OCI-LY7 (cell line): Measurements from ENCODE around the gene SOBP. TPM values are rescaled to one million over a fixed set of nuclear protein-coding genes. Genes with fewer than 3 reads are reported as not detected.
"Not testable (repeated sequence)": the region's sequence is repeated elsewhere in the genome, so short reads cannot be mapped to it uniquely, and the experiment has no call there.

ENCODE experiments used
- BruUV-seq: library from RNA; stranded (reverse); fragments of 400-500 nt; replicated peaks from 2 replicates; lab custom pipeline; 2021; lab: Mats Ljungman, UMichigan
- CTCF ChIA-PET: fragments of 300-600 bp; sonication (Branson Sonifier 250); formaldehyde crosslinking; loops from one replicate; lab custom pipeline; 2022; ENCODE audit warnings: antibody characterized with exemption; ENCODE audit not compliant: unreplicated experiment; lab: Charles Lee
- POLR2A ChIA-PET: fragments of 300-600 bp; sonication (Branson Sonifier 250); formaldehyde crosslinking; loops from one replicate; lab custom pipeline; 2022; ENCODE audit warnings: antibody characterized with exemption; lab: Charles Lee
- DNase-seq: peaks from one replicate; pipeline ENCODE4 v3.0.0-alpha.2; 2015; ENCODE audit warnings: low spot score
- H2AFZ ChIP-seq: fragments of 200-600 bp; sonication (generic), shearing (Covaris generic); 2 replicates; pipeline ENCODE4 v1.6.1; 2014; ENCODE audit warnings: mild to moderate bottlenecking, antibody characterized with exemption, low read length, moderate library complexity
- H3K27ac ChIP-seq: fragments of 200-600 bp; sonication (generic); 2 replicates; pipeline ENCODE4 v1.5.1; 2014; ENCODE audit warnings: mixed run types, low read depth, mild to moderate bottlenecking, moderate library complexity, low read length, inconsistent platforms; ENCODE audit not compliant: poor library complexity, severe bottlenecking
- H3K36me3 ChIP-seq: fragments of 200-600 bp; sonication (generic); 2 replicates; pipeline ENCODE4 v1.6.1; 2014; ENCODE audit warnings: mild to moderate bottlenecking, antibody characterized with exemption, low read length, moderate library complexity, mixed read lengths; ENCODE audit not compliant: insufficient read depth
- H3K4me1 ChIP-seq: fragments of 200-600 bp; sonication (generic); 2 replicates; pipeline ENCODE4 v1.5.1; 2014; ENCODE audit warnings: mild to moderate bottlenecking, low read length; ENCODE audit not compliant: insufficient read depth, poor library complexity, severe bottlenecking
- H3K4me2 ChIP-seq: fragments of 200-600 bp; sonication (generic); 2 replicates; pipeline ENCODE4 v1.6.1; 2014; ENCODE audit warnings: mild to moderate bottlenecking, low read length
- H3K4me3 ChIP-seq: fragments of 200-600 bp; sonication (generic); 2 replicates; pipeline ENCODE4 v1.5.1; 2014; ENCODE audit warnings: mild to moderate bottlenecking, low read depth, low read length; ENCODE audit not compliant: poor library complexity, severe bottlenecking
- H3K79me2 ChIP-seq: fragments of 200-600 bp; sonication (generic); 2 replicates; pipeline ENCODE4 v1.6.1; 2016; ENCODE audit warnings: low read depth, mild to moderate bottlenecking, low read length, moderate library complexity, mixed read lengths; ENCODE audit not compliant: insufficient read depth
- H3K9me2 ChIP-seq: fragments of 200-600 bp; sonication (generic); 2 replicates; pipeline ENCODE4 v1.6.1; 2016; ENCODE audit warnings: mild to moderate bottlenecking, low read length, mixed read lengths; ENCODE audit not compliant: insufficient read depth
- H3K9me3 ChIP-seq: fragments of 200-600 bp; sonication (generic); 2 replicates; pipeline ENCODE4 v1.6.1; 2014; ENCODE audit warnings: mild to moderate bottlenecking, mixed run types, low read length, mixed read lengths
- H4K20me1 ChIP-seq: fragments of 200-600 bp; sonication (generic); 2 replicates; pipeline ENCODE4 v1.6.1; 2014; ENCODE audit warnings: mild to moderate bottlenecking, antibody characterized with exemption, low read length, moderate library complexity, mixed read lengths; ENCODE audit not compliant: insufficient read depth
- CTCF ChIP-seq: fragments of 200-600 bp; sonication (generic); conservative IDR thresholded peaks from 2 replicates; pipeline ENCODE4 v1.5.1; 2014; ENCODE audit warnings: mild to moderate bottlenecking, antibody characterized with exemption, low read length, moderate library complexity, mixed read lengths
- EZH2phosphoT487 ChIP-seq: fragments of 200-600 bp; sonication (generic); IDR thresholded peaks from 2 replicates; pipeline ENCODE4 v1.6.1; 2018; ENCODE audit warnings: low read depth, borderline replicate concordance, mild to moderate bottlenecking, mixed run types, antibody characterized with exemption, low read length, moderate library complexity, mixed read lengths
- intact Hi-C: fragments of 100-400 bp; cut with micrococcal nuclease; formaldehyde crosslinking; loops from one replicate; pipeline ENCODE4 v1.10.0; 2022; ENCODE audit not compliant: unreplicated experiment
- total RNA-seq, 2 experiments: library from RNA; depleted of rRNA in 1 of 2; stranded (reverse); fragments of >200 nt in 1 of 2; shearing (Covaris generic) in 1 of 2; gene quantifications; 2 replicates each; pipeline ENCODE4 v1.2.3, GENCODE V29; 2014 to 2022

Gene SOBP
- total RNA-seq, 2 experiments from 2014 or later: 21.5 to 29.4 TPM

GRCh38 chr6:107515955-107516354 lies 26.0 kb downstream of the SOBP start:
- Histone ChIP-seq H3K4me1 (no peaks in the 10 kb centered on the region), H3K36me3 (peaks cover 81% of the 10 kb centered on the region), H3K79me2 (no peaks in the 10 kb centered on the region), H3K9me3 (peaks cover 23% of the 10 kb centered on the region; the same call in 1 of the 2 replicates), H3K4me3 (no peak overlapping the region), H2AFZ (no peak overlapping the region), H3K27ac (no peak overlapping the region), H3K4me2 (no peak overlapping the region), H4K20me1 (no peaks in the 10 kb centered on the region), H3K9me2 (no peaks in the 10 kb centered on the region)
- TF ChIP-seq EZH2phosphoT487 (no peak), CTCF (no peak)
- CTCF ChIA-PET: no interaction called here
- POLR2A ChIA-PET: no interaction called here
- intact Hi-C loops: no loop called here
- BruUV-seq: no TSS peak
- DNase-seq: no peak

GRCh38 chr6:107517274-107517673 lies 27.4 kb downstream of the SOBP start:
- no TSS peak for BruUV-seq
- TF ChIP-seq EZH2phosphoT487: no peak
- no peak for TF ChIP-seq CTCF
- Histone ChIP-seq H3K4me2 (no peak overlapping the region), H3K4me1 (peaks cover 9% of the 10 kb centered on the region), H3K9me2 (no peaks in the 10 kb centered on the region), H3K27ac (no peak overlapping the region), H3K36me3 (peaks cover 76% of the 10 kb centered on the region), H3K9me3 (peaks cover 23% of the 10 kb centered on the region; the same call in 1 of the 2 replicates), H2AFZ (no peak overlapping the region), H4K20me1 (no peaks in the 10 kb centered on the region), H3K79me2 (no peaks in the 10 kb centered on the region), H3K4me3 (no peak overlapping the region)
- no peak for DNase-seq
- ChIA-PET CTCF (no interaction called here), POLR2A (interaction anchor here (1.1 kb wide), 1 partner anchor 14 kb away, joined by 5 read pairs; no protein-coding TSS in a partner anchor)
- intact Hi-C loops: no loop called here

- H2AFZ ChIP-seq, BruUV-seq, intact Hi-C loops, H3K4me3 ChIP-seq, H3K4me2 ChIP-seq, H3K27ac ChIP-seq, H4K20me1 ChIP-seq, H3K79me2 ChIP-seq, CTCF ChIA-PET, H3K9me2 ChIP-seq, H3K4me1 ChIP-seq, DNase-seq: not testable (repeated sequence)
- POLR2A ChIA-PET: interaction anchor here (0.7 kb wide), 1 partner anchor 129 kb away, joined by 3 read pairs; no protein-coding TSS in a partner anchor
- Histone ChIP-seq H3K36me3 (peaks cover 73% of the 10 kb centered on the region), H3K9me3 (peaks cover 20% of the 10 kb centered on the region; the same call in 1 of the 2 replicates)
These were observed 29.3 kb downstream of the SOBP start for GRCh38 chr6:107519224-107519623.

GRCh38 chr6:107520706-107521105 lies 30.8 kb downstream of the SOBP start:
- BruUV-seq, DNase-seq, intact Hi-C loops, H3K9me2 ChIP-seq, H3K4me3 ChIP-seq, POLR2A ChIA-PET, CTCF ChIA-PET, H3K9me3 ChIP-seq, H4K20me1 ChIP-seq, H3K4me2 ChIP-seq, H3K27ac ChIP-seq, H2AFZ ChIP-seq, H3K4me1 ChIP-seq, H3K79me2 ChIP-seq: not testable (repeated sequence)
- peaks cover 73% of the 10 kb centered on the region for H3K36me3 ChIP-seq
